MG63 (cell line): Measurements from ENCODE around the gene ARL8A. TPM values are rescaled to one million over a fixed set of nuclear protein-coding genes. Genes with fewer than 3 reads are reported as not detected.
"Not testable (repeated sequence)": the region's sequence is repeated elsewhere in the genome, so short reads cannot be mapped to it uniquely, and the experiment has no call there.

Experiments
- DNase-seq: peaks from one replicate; pipeline ENCODE4 v3.0.0-alpha.2; 2020
- H3K27me3 ChIP-seq: fragments of 250-450 bp; sonication (Bioruptor Pico); 2 replicates; pipeline ENCODE4 v1.5.1; 2020; ENCODE audit warnings: mild to moderate bottlenecking, moderate library complexity
- H3K36me3 ChIP-seq: fragments of 250-450 bp; sonication (Bioruptor Pico); 2 replicates; pipeline ENCODE4 v1.5.1; 2020; ENCODE audit warnings: mild to moderate bottlenecking, moderate library complexity
- H3K4me3 ChIP-seq: fragments of 250-450 bp; sonication (Bioruptor Pico); 2 replicates; pipeline ENCODE4 v1.5.1; 2020; ENCODE audit warnings: mild to moderate bottlenecking, moderate library complexity
- H3K9me3 ChIP-seq: fragments of 250-450 bp; sonication (Bioruptor Pico); 2 replicates; pipeline ENCODE4 v1.5.1; 2020; ENCODE audit warnings: mild to moderate bottlenecking, moderate library complexity
- total RNA-seq: library from RNA; depleted of rRNA; stranded (reverse); fragments of >200 nt; shearing (Covaris generic); gene quantifications from 2 replicates; pipeline ENCODE4 v1.2.3, GENCODE V29; 2014; ENCODE audit warnings: low replicate concordance

ARL8A gene
- total RNA-seq, 1 experiment from 2014 or later = 35.5 TPM

- not testable (repeated sequence) for H3K36me3 ChIP-seq, H3K4me3 ChIP-seq, H3K27me3 ChIP-seq, DNase-seq, H3K9me3 ChIP-seq
Measured at GRCh38 chr1:202180751-202181139, 36.2 kb upstream of the ARL8A start.

GRCh38 chr1:202179828-202180750 is 35.6 kb upstream of the ARL8A start:
- no peak for DNase-seq
- H3K27me3 ChIP-seq = no peaks in the 10 kb centered on the region
- H3K9me3 ChIP-seq = no peaks in the 10 kb centered on the region

GRCh38 chr1:202176949-202177927 is 32.7 kb upstream of the ARL8A start:
- H3K27me3 ChIP-seq = no peaks in the 10 kb centered on the region
- no peaks in the 10 kb centered on the region for H3K9me3 ChIP-seq
- H3K36me3 ChIP-seq = no peaks in the 10 kb centered on the region
- no peak for DNase-seq
- no peak overlapping the region for H3K4me3 ChIP-seq

More at GRCh38 chr1:202179828-202180750, 35.6 kb upstream of the ARL8A start:
- H3K4me3 ChIP-seq = no peak overlapping the region
- H3K36me3 ChIP-seq = no peaks in the 10 kb centered on the region

- no peak for DNase-seq
- no peak overlapping the region for H3K4me3 ChIP-seq
Measured at GRCh38 chr1:202173993-202174392, 29.5 kb upstream of the ARL8A start.

GRCh38 chr1:202172015-202172355 is 27.4 kb upstream of the ARL8A start:
- H3K36me3 ChIP-seq = no peaks in the 10 kb centered on the region
- H3K27me3 ChIP-seq = no peaks in the 10 kb centered on the region
- no peak for DNase-seq
- no peaks in the 10 kb centered on the region for H3K9me3 ChIP-seq
- no peak overlapping the region for H3K4me3 ChIP-seq

More at GRCh38 chr1:202173993-202174392, 29.5 kb upstream of the ARL8A start:
- no peaks in the 10 kb centered on the region for H3K36me3 ChIP-seq
- H3K27me3 ChIP-seq = no peaks in the 10 kb centered on the region
- no peaks in the 10 kb centered on the region for H3K9me3 ChIP-seq

GRCh38 chr1:202171292-202172014 is 26.9 kb upstream of the ARL8A start:
- Histone ChIP-seq H3K9me3 (no peaks in the 10 kb centered on the region), H3K27me3 (no peaks in the 10 kb centered on the region), H3K4me3 (no peak overlapping the region), H3K36me3 (no peaks in the 10 kb centered on the region)
- no peak for DNase-seq

GRCh38 chr1:202170726-202171125 is 26.2 kb upstream of the ARL8A start:
- Histone ChIP-seq H3K9me3 (no peaks in the 10 kb centered on the region), H3K4me3 (no peak overlapping the region), H3K27me3 (no peaks in the 10 kb centered on the region), H3K36me3 (no peaks in the 10 kb centered on the region)
- no peak for DNase-seq

- DNase-seq = no peak
- Histone ChIP-seq H3K9me3 (no peaks in the 10 kb centered on the region), H3K4me3 (no peak overlapping the region), H3K36me3 (no peaks in the 10 kb centered on the region), H3K27me3 (no peaks in the 10 kb centered on the region)
Measured at GRCh38 chr1:202168861-202169260, 24.3 kb upstream of the ARL8A start.

GRCh38 chr1:202167708-202168415 is 23.3 kb upstream of the ARL8A start:
- no peaks in the 10 kb centered on the region for H3K27me3 ChIP-seq
- no peaks in the 10 kb centered on the region for H3K9me3 ChIP-seq
- H3K36me3 ChIP-seq = no peaks in the 10 kb centered on the region
- no peak overlapping the region for H3K4me3 ChIP-seq
- no peak for DNase-seq

- not testable (repeated sequence) for H3K27me3 ChIP-seq, DNase-seq, H3K9me3 ChIP-seq, H3K36me3 ChIP-seq, H3K4me3 ChIP-seq
Measured at GRCh38 chr1:202167054-202167453, 22.5 kb upstream of the ARL8A start.

- H3K27me3 ChIP-seq = no peaks in the 10 kb centered on the region
- no peaks in the 10 kb centered on the region for H3K9me3 ChIP-seq
- no peaks in the 10 kb centered on the region for H3K36me3 ChIP-seq
- no peak for DNase-seq
- no peak overlapping the region for H3K4me3 ChIP-seq
Measured at GRCh38 chr1:202165942-202166843, 21.7 kb upstream of the ARL8A start.

- Histone ChIP-seq H3K27me3 (no peaks in the 10 kb centered on the region), H3K9me3 (no peaks in the 10 kb centered on the region), H3K36me3 (no peaks in the 10 kb centered on the region), H3K4me3 (no peak overlapping the region)
- DNase-seq = no peak
Measured at GRCh38 chr1:202165267-202165941, 20.9 kb upstream of the ARL8A start.

GRCh38 chr1:202164271-202165037 is 19.9 kb upstream of the ARL8A start:
- no peak overlapping the region for H3K4me3 ChIP-seq
- DNase-seq = no peak
- no peaks in the 10 kb centered on the region for H3K36me3 ChIP-seq
- H3K9me3 ChIP-seq = no peaks in the 10 kb centered on the region
- H3K27me3 ChIP-seq = no peaks in the 10 kb centered on the region
